Ecto neural progenitor cell (in vitro differentiated cells): ENCODE data around the gene TNN.

Source experiments
- DNase-seq: peaks from one replicate; pipeline ENCODE4 v3.0.0-alpha.2; 2018; ENCODE audit warnings: low spot score

The TNN gene

DNA sequence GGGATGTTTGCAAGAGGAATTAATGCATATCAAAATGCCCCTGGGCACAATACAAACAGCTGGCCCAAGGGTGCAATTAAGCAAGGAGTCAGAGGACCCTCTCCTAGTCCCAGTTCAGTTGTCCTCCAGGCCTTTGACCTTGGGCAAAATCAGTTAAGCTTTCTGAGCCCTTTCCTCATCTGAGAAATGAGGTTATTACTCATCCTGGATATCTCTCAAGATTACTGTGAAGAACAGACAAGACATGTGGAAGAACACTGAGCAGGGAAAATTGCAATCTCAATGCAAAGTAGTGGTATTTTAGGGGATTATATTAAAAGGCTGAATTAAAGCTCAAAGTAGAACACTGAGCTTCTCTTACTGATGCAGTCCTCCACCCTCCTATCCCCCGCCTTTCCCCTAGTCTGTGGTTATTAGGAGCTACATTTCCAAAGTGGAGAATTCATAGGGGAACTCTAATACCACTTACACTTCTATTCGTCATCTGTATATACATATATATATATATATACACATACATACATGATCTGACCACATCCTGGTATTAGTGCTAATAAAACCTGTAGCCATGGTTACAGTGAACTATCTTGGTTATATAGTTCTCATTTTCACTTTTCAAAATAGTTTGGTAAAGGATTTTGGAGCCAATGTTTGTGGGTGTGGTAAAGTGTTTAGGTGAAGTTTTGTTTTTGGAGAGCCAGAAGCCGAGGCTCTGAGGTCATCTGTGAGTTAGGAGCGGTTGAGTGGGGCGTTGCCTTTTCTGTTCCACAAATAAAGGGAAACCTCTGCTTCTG, 106.9 kb downstream of the TNN start:
- no peak for DNase-seq

DNA sequence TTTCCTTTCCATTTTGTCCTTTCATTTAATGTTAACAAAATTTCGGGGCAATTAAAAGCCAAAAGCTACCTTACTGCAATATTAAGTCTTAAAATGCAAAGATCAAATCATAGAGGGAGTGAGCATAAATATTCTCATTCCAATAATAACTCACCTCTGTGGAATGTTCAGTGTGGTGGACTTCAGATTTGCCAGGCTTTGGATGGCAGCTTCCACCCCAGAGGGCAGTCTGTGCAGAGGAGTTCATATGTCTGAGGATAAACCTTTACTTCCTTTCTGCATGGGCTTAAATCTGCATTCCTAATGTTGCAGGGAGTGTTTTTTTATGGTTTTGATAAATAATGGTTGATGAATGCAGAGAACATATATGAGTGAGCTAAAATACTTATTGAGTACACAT, 108.6 kb downstream of the TNN start:
- DNase-seq = no peak

DNA sequence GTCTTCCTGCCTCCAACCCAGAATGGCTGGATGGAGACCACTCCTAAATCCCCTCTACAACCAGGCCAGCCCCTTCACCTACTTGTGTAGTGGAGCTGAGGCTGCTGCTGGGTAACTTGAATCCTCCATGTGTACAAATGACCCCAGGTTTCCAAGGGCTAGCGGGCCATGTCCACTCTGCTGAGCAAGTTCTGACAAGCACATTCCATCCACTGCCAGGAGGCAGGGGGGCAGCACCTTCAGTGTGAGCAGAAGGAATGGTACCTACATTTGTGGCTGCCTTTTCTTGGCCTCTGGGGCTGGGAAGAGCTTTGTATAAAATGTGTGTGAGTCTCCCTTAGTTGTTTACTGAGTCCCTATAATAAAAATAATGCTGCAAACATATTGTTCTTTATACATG, 110.4 kb downstream of the TNN start:
- no peak for DNase-seq

DNA sequence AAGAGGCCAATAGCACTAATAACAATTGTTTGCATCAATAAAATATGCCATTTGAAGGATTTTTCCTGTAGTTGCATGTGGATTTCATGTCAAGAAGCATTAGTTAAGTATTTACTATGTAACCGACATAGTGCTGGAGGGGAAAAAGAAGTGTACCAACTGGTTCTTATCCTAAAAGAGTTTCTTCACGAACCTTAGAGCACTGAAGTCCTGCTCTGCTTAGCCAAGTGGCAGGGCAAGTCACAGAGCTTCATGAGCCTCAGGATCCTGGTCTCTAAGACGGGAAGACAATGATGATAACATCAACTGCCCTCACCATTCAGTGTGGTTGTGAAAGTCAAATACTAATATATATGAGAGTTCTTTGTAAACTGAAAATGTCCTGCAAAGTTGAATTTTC, 110.8 kb downstream of the TNN start:
- DNase-seq = no peak

DNA sequence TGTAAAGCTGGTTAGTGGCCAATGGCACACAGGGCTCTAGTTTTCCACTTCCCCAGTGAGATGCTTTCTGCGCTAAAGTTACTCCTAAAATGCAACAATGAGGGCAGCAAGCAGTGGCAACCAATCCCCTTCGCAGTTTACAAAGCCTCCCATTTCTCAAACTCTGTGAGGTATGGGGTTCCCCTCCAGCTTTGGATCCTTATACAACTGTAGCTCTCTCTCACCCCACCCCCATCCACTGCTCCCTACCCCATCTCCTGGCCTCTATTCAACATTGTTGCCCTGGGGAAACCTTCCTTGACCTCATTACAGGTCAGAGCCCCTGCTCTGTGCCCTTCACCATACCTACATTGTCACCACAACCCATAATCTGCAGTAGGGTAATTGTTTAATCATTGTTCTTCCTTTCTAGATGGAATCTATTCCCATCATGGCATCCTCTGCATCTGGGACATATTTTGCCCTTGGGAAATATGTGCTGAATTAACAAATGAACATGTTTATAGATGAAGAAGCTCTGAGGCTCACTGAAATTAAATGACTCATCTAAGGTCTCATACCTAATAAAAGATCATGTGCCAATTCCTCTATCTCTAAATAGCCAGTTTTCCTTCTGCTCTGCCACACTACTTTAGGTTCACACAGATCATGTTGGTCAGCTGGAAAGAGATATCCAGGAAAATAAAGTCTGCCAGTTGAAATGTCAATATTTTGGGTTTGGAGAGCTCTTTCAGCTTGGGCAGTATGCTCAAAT, 112.4 kb downstream of the TNN start:
- no peak for DNase-seq

DNA sequence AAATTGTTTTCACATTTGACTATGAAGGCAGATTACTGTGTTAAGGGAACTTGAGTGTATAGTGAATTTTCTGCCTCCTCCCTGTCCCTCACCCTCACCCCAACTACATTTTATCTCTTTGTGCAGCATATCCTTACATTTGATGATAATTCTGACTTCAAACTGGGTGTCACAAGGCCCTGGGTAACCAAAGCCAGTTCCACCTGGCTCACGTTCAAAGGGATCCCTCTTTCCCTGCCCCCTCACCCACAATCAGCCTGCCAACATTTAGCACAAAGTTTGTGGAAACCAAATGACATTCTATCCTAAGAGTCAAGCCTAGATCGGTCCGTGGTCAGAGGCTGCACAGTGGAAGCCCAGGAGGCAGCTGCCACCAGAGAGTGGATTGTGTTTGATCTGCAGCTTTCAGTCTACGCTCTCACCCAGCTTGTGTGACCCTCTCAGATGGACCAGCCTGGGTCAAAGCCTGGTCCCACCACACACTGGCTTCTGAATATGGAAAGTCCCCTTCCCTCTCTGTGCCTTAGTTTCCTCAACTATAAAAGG, 114.6 kb downstream of the TNN start:
- no peak for DNase-seq

DNA sequence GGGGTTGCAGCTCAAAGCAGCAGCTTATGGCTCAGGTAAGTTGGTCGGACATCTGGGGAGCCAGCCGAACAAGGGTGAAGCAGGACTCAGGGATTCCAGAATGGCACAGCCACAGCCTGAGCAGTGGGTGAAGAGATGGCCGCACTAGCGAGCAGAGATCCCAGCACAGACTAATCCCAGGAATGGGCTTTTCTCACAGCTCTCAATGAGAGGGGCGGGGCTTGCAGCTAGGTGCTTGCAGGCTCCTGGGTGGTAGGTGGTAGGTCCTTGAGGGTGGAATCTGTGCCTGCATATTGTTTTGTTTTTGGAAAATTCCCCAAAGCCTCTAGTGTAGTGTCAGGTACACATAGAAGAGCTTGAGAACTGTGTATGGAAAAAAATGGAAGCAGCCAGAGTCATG, 116.0 kb downstream of the TNN start:
- DNase-seq = no peak

DNA sequence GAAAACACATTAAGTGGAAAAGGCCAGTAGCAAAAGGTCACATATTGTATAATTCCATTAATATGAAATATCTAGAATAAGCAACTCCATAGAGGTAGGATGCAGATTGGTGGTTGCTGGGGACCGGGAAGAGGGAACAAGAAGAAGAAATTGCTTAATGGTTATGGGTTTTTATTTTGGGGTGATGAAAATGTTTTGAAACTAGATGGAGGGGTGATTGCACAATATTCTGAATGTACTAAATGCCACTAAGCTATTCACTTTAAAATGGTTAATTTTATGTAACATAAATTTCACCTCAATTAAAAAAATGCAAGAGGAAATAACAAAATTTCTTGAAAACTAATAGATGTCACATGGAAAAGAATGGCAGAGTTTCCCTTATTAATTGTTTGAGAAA, 118.3 kb downstream of the TNN start:
- no peak for DNase-seq

DNA sequence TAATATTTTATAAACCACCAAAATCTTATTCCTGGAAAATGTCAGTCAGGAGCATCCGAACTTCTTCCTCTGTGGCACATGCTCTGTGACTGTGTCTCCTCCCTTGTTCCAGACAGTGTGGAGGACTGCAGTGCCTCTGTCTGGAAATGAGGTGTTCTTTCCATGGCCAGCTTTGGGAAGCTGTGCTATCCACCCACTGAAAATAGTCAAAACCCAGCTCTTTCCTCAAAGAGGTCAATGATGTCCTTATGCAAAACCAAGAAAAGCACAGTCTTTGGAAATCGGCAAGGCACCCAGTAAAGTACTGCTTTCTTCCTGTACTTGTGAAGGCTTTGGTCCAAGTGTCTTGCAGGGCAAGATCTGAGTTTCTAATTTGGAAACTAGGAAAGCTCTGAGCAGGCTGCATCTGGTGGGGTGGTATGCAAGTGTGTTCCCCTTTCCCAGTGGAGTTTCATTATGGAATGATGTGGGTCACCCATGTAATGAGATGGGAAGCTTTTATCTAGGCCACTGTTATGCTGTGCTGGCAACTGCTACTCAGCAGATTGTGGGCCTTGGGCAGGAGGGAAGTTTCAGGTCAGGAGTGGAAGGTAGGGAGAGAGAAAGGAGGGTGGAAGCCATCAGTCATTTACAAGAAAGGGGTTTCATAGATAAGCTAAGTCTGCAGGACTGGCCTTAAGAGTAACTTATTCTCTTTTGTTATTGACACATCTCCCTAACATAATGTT, 119.0 kb downstream of the TNN start:
- no peak for DNase-seq

DNA sequence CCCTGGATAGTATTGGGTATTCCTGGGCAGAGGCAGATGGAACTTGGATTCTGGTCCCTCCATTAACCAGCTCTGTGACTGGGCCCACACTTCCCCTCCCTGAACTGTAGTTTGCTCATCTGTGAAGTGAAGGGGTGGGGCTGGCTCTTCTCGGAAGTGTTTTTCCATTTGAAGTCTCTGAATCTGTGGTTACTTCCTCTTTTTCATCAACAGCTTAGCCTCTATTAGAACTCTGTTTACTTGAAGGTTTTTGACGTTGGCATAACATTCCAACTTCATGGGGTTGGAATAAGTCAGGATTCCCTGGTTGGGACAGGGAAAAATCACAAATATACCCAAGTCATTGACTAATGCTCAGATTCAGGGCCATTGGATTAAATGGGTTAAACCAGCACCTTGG, 121.3 kb downstream of the TNN start:
- no peak for DNase-seq

DNA sequence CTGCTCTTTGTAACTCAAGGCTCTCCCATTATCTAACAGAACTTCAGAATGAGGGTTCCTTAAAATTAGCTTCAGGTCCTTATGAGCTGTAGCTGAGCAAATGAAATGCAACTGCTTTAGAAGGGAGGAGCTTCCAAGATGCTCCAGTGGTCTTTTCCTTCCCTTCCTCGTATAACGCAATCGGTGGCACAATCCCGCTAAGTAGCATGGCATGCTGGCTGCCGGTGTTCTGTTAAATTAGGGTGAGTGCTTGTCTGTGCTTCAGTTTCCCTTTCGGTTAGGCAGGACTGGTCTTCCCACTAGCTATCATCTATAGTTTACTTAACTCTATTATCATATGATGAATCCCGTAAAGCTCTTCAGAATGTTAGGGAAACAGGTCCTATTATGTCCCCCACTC, 124.0 kb downstream of the TNN start:
- DNase-seq = no peak

DNA sequence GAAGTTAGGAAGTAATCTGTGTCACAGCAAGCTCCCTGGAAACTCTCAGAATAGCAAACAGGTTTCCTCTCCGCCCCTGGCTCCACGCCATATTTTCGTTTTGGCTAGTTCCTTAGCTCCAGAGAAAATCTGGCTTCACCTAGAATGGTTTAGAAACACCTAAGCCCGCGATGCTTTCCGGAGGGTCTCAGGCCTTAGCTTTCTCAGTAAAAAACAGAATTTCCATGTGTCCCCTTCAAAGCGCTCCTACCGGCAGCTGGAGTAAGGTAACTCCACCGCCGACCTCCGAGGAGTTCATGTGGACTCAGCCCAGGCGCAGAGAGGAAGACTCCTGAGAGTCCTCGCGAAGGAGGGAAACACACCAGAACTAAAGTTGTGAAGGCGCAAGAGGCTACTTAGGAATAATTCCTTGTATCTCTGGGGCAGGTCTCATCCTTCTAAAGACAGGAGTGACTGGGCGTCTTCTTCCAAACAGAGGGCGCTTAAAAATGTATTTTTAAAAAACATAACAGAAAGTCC, 124.5 kb downstream of the TNN start:
- DNase-seq = peak; percentile 49

DNA sequence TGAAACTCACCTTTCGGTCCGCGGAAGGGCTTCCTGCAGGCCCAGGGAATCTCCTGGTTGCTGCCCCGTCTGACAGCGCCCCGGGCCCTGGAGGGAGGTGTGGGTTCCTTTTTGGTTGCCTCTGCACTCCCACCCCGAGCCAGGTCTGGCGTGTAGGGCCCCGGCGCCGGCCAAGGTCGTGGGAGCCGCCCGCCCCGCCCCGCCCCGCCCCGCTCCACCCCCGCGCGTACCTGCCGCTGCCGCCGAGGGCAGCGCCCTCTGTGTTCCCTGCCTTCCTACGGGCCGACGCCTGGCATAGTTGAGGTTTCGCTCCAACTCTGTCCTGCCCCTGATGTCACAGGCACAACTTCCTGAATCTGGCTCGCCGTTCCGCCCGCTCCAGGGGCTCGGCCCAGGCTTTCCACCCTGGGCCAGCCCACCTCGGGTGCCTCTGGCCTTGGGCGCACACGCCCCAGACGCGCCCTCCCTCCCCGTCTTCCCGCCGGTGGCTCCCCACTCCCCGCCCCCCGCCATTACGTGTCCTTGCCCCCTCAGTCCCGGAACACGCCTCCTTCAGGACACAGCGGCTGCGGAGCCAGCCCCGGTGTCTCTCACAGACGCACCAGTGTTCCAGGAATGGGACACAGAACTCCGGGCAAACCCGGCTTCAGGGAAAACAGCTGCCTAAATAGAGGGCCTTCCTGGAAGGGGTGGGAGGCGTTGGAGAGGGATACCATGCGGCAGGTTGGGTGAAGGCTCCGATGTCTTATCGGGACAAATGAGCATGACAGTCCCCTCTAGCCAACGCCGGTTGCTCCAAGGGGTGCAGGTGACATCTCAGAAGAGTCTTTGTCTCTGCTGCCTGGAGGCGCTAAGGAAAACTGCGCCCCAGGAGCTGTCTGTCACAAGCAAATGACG, 125.2 kb downstream of the TNN start, which contains the start of gene KIAA0040:
Gene KIAA0040 (minus strand): TSS at position 147 of the 897 bp plus-strand sequence. CDS start 31,763 bp downstream, outside the sequence.
- DNase-seq = peak; percentile 77

DNA sequence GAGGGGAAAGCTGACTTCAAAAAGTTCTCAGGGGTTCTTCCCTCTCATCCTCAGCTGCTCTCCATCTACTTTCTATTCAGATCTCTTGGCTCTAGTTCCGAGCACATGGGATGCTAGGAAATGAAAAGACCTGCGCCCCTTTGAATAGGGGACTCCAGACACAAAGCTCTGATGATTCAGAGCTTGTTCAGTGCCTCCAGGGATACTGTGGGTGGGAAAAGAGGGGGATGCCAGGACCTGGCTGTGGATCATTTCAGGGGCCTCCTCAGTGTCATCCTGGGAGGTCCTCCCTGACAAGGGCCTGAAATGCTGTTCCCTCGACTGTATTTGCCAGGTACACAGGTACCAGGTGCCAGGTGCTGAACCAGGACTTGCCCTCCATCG, 125.9 kb downstream of the TNN start:
- DNase-seq = no peak

DNA sequence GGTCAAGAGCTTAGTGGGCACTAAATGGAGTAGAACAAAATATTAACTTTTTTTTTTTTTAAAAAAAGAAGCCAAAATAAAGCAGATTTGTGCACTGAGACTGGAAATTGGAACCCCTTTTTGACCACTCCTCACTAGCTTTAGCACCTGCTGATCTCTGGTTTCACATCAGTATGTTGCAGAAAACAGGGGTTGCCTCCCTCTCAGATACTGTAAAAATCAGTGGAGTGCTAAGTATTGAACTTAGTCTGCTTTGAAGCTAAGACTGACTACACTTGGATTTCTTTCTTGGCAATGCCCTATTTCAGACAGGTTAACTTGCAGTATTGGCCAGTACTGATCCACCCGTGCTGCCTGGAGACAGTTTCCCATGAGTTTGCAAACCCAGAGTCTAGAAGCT, 127.6 kb downstream of the TNN start:
- DNase-seq = no peak

DNA sequence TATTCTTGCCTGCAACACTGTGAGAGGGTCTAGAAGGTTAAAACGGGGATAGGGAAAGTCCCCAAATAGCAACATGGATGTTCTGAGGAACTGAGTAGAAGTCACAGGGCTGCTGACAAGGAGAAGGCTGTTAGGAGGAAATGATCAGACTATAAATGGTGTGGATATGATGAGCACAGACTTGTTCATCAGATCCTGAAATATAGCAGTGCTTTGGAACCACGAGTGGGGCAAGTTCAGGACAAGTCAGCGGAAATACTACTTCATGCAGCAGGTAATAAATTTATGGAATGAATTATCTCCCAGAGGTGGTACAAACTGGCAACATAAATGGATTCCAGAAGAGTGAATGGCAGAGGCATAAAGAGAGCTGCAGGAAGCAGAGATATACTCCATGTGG, 128.2 kb downstream of the TNN start:
- no peak for DNase-seq

DNA sequence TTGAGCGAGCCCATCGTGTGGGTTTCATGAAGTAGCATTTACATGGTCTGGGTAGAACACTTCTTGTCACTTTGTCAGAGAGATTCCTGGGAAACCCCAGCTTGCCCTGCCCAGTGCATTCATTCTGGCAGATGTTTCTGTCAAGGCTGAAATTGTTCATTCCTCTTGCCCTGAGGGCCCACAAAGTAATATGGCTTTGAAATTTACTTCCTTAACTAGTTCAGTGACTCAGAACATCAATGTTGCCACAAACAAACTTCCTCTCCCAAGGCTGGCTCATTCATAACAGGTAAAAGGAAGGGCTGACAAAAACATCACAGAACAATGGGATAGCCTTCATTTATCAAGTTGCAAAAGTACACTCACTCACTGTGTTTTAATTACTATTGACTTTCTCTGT, 129.9 kb downstream of the TNN start:
- DNase-seq = no peak
